Astrocyte (in vitro differentiated cells and primary cell): Measurements from ENCODE around the gene SLC17A7.

Experiments used
- CTCF ChIP-seq: IDR thresholded peaks from 2 replicates; pipeline ENCODE4 v1.5.1; 2011; ENCODE audit warnings: low read depth, mild to moderate bottlenecking, inconsistent platforms, low read length, moderate library complexity; ENCODE audit not compliant: insufficient read depth
- EZH2 ChIP-seq: IDR thresholded peaks from 2 replicates; pipeline ENCODE4 v1.6.1; 2012; ENCODE audit warnings: mild to moderate bottlenecking, low read length, inconsistent platforms; ENCODE audit not compliant: insufficient read depth

- TF ChIP-seq CTCF = no peak
- no peak for TF ChIP-seq EZH2
Observed at GRCh38 chr19:49486232-49486631, 44.9 kb upstream of the SLC17A7 start.
